IMR-90 (cell line): ENCODE data around the gene TFDP2. TPM values are rescaled to one million over a fixed set of nuclear protein-coding genes. Genes with fewer than 3 reads are reported as not detected.

Experiments
- ATAC-seq: fragments of 200-7000 bp; cut with Tn5 transposase; 2 replicates; pipeline ENCODE4 v1.9.1; 2020; ENCODE audit warnings: low read depth, mild to moderate bottlenecking, moderate library complexity
- BruUV-seq: library from RNA; stranded (reverse); fragments of 400-500 nt; replicated peaks from 2 replicates; lab custom pipeline; 2021; lab: Mats Ljungman, UMichigan
- CTCF ChIA-PET: fragments of 300-600 bp; formaldehyde crosslinking; extraction: SDS; loops from one replicate; lab custom pipeline; 2021; ENCODE audit warnings: antibody characterized with exemption; lab: Yijun Ruan, JAX
- POLR2A ChIA-PET: fragments of 300-600 bp; sonication (Branson Sonifier 250); formaldehyde crosslinking; loops from one replicate; lab custom pipeline; 2022; ENCODE audit warnings: antibody characterized with exemption; ENCODE audit not compliant: unreplicated experiment; lab: Charles Lee
- DNase-seq: peaks from one replicate; pipeline ENCODE4 v3.0.0; 2013
- H2AFZ ChIP-seq: replicated peaks from 2 replicates; pipeline ENCODE3; 2013; ENCODE audit warnings: low read length, mild to moderate bottlenecking; ENCODE audit not compliant: poor library complexity
- H2AK5ac ChIP-seq: 2 replicates; pipeline ENCODE4 v1.6.1; 2013; ENCODE audit warnings: low read depth, low read length, inconsistent platforms
- H2AK9ac ChIP-seq: replicated peaks from 2 replicates; pipeline ENCODE3; 2013; ENCODE audit warnings: mild to moderate bottlenecking, low read depth, low read length, moderate library complexity; ENCODE audit not compliant: poor library complexity
- H2BK120ac ChIP-seq: 2 replicates; pipeline ENCODE4 v1.6.1; 2013; ENCODE audit warnings: low read depth, low read length, inconsistent platforms
- H2BK15ac ChIP-seq: 3 replicates; pipeline ENCODE4 v1.6.1; 2013; ENCODE audit warnings: low read depth, low read length, inconsistent platforms
- H2BK20ac ChIP-seq: 2 replicates; pipeline ENCODE4 v1.6.1; 2013; ENCODE audit warnings: low read depth, mild to moderate bottlenecking, inconsistent platforms, low read length, moderate library complexity
- H2BK5ac ChIP-seq: 2 replicates; pipeline ENCODE4 v1.6.1; 2013; ENCODE audit warnings: mild to moderate bottlenecking, low read depth, low read length, inconsistent platforms; ENCODE audit not compliant: poor library complexity, severe bottlenecking
- H3K14ac ChIP-seq: replicated peaks from 2 replicates; pipeline ENCODE4 v1.6.1; 2013; ENCODE audit warnings: low read depth, low read length, inconsistent platforms
- H3K18ac ChIP-seq: 2 replicates; pipeline ENCODE4 v1.6.1; 2013; ENCODE audit warnings: low read depth, low read length, control low read depth
- H3K23ac ChIP-seq: 2 replicates; pipeline ENCODE4 v1.6.1; 2013; ENCODE audit warnings: low read depth, low read length, inconsistent platforms
- H3K27ac ChIP-seq: 2 replicates; pipeline ENCODE4 v1.5.1; 2013; ENCODE audit warnings: mild to moderate bottlenecking, control low read depth, low read length; ENCODE audit not compliant: insufficient read depth
- H3K27me3 ChIP-seq: 2 replicates; pipeline ENCODE4 v1.6.1; 2013; ENCODE audit warnings: low read length; ENCODE audit not compliant: control insufficient read depth, insufficient read depth
- H3K36me3 ChIP-seq: 2 replicates; pipeline ENCODE4 v1.6.1; 2013; ENCODE audit warnings: low read length, mixed read lengths; ENCODE audit not compliant: control insufficient read depth, insufficient read depth
- H3K4ac ChIP-seq: 2 replicates; pipeline ENCODE4 v1.6.1; 2013; ENCODE audit warnings: low read depth, low read length, inconsistent platforms
- H3K4me1 ChIP-seq: 2 replicates; pipeline ENCODE4 v1.6.1; 2013; ENCODE audit warnings: low read length, mixed read lengths; ENCODE audit not compliant: control insufficient read depth, insufficient read depth
- H3K4me2 ChIP-seq: 2 replicates; pipeline ENCODE4 v1.6.1; 2013; ENCODE audit warnings: low read depth, mild to moderate bottlenecking, control low read depth, low read length, moderate library complexity
- H3K4me3 ChIP-seq: 2 replicates; pipeline ENCODE4 v1.5.1; 2013; ENCODE audit warnings: low read depth, mild to moderate bottlenecking, control low read depth, low read length, moderate library complexity; ENCODE audit not compliant: insufficient read depth
- H3K56ac ChIP-seq: 2 replicates; pipeline ENCODE4 v1.6.1; 2013; ENCODE audit warnings: low read length, inconsistent platforms; ENCODE audit not compliant: insufficient read depth; ENCODE audit errors: extremely low read depth
- H3K79me1 ChIP-seq, 2 experiments: 2 replicates each; pipeline ENCODE4 v1.6.1; 2013; ENCODE audit warnings: low read length in 2 of 2, inconsistent platforms in 1 of 2, low read depth in 1 of 2
- H3K9ac ChIP-seq: 2 replicates; pipeline ENCODE4 v1.6.1; 2013; ENCODE audit warnings: low read depth, low read length, control low read depth
- H3K9me1 ChIP-seq: 2 replicates; pipeline ENCODE4 v1.6.1; 2013; ENCODE audit warnings: low read length, inconsistent platforms; ENCODE audit not compliant: insufficient read depth
- H3K9me3 ChIP-seq: 2 replicates; pipeline ENCODE4 v1.6.1; 2013; ENCODE audit warnings: low read length; ENCODE audit not compliant: control insufficient read depth, insufficient read depth
- H4K20me1 ChIP-seq: 2 replicates; pipeline ENCODE4 v1.6.1; 2013; ENCODE audit warnings: low read length, inconsistent platforms; ENCODE audit not compliant: insufficient read depth
- H4K5ac ChIP-seq: 2 replicates; pipeline ENCODE4 v1.6.1; 2013; ENCODE audit warnings: mild to moderate bottlenecking, low read depth, low read length, control low read depth
- H4K8ac ChIP-seq, 2 experiments: 2 replicates each; pipeline ENCODE4 v1.6.1; 2013; ENCODE audit warnings: low read depth in 2 of 2, low read length in 2 of 2, control low read depth in 1 of 2, inconsistent platforms in 1 of 2
- H4K91ac ChIP-seq: 2 replicates; pipeline ENCODE4 v1.6.1; 2013; ENCODE audit warnings: low read depth, low read length, inconsistent platforms; ENCODE audit not compliant: insufficient read depth
- BHLHE40 ChIP-seq: fragments of 150-350 bp; IDR thresholded peaks from 2 replicates; pipeline ENCODE4 v1.6.1; 2016; ENCODE audit warnings: mild to moderate bottlenecking, low read depth, low read length
- CEBPB ChIP-seq: IDR thresholded peaks from 2 replicates; pipeline ENCODE4 v1.6.1; 2012; ENCODE audit warnings: low read depth, low read length, improper control_type of control experiment
- CHD1 ChIP-seq: IDR thresholded peaks from 2 replicates; pipeline ENCODE4 v1.6.1; 2012; ENCODE audit warnings: low read depth, low read length, improper control_type of control experiment
- ELK1 ChIP-seq: fragments of 150-350 bp; IDR thresholded peaks from 2 replicates; pipeline ENCODE4 v1.6.1; 2016; ENCODE audit warnings: low read depth, mild to moderate bottlenecking, low read length, moderate library complexity, borderline replicate concordance
- FOS ChIP-seq: fragments of 150-350 bp; IDR thresholded peaks from 2 replicates; pipeline ENCODE4 v1.6.1; 2016; ENCODE audit warnings: low read depth, low read length
- MAFK ChIP-seq: IDR thresholded peaks from 2 replicates; pipeline ENCODE4 v1.6.1; 2012; ENCODE audit warnings: low read depth, low read length, improper control_type of control experiment
- MXI1 ChIP-seq: IDR thresholded peaks from 2 replicates; pipeline ENCODE4 v1.6.1; 2012; ENCODE audit warnings: low read depth, mild to moderate bottlenecking, low read length, moderate library complexity, borderline replicate concordance
- NFE2L2 ChIP-seq: fragments of 150-350 bp; IDR thresholded peaks from 2 replicates; pipeline ENCODE4 v1.6.1; 2016; ENCODE audit warnings: low read depth, mild to moderate bottlenecking, low read length
- POLR2A ChIP-seq: IDR thresholded peaks from 2 replicates; pipeline ENCODE4 v1.6.1; 2012; ENCODE audit warnings: mild to moderate bottlenecking, low read depth, low read length
- RAD21 ChIP-seq: IDR thresholded peaks from 2 replicates; pipeline ENCODE4 v1.6.1; 2012; ENCODE audit warnings: low read length, improper control_type of control experiment
- RFX5 ChIP-seq: IDR thresholded peaks from 2 replicates; pipeline ENCODE4 v1.8.0; 2012; ENCODE audit warnings: low read depth, mild to moderate bottlenecking, low read length, moderate library complexity
- SMC3 ChIP-seq: fragments of 150-350 bp; IDR thresholded peaks from 2 replicates; pipeline ENCODE4 v1.6.1; 2016; ENCODE audit warnings: low read depth, mild to moderate bottlenecking, antibody characterized with exemption, low read length, moderate library complexity
- WGBS, 2 experiments: methylation state at CpG; one replicate each; pipeline versions ENCODE4 v1.1.5 to v1.1.7; 2013; ENCODE audit warnings: missing lambda C conversion rate in 2 of 2; ENCODE audit not compliant: insufficient read length in 1 of 2; ENCODE audit errors: extremely low coverage in 2 of 2; 5-methylcytosine and 5-hydroxymethylcytosine counted together
- dilution Hi-C: fragments of 300-500 bp; cut with HindIII; formaldehyde crosslinking; loops from one replicate; pipeline ENCODE4 v1.14.3; 2018; ENCODE audit warnings: low sequenced_read_pairs; ENCODE audit not compliant: unreplicated experiment
- in situ Hi-C: fragments of 300-500 bp; cut with MboI; formaldehyde crosslinking; loops from 3 replicates; pipeline ENCODE4 v1.14.3; 2019; ENCODE audit warnings: low sequenced_read_pairs, inconsistent platforms, mixed read lengths
- intact Hi-C: fragments of 100-400 bp; cut with micrococcal nuclease; formaldehyde crosslinking; loops from 2 replicates; pipeline ENCODE4 v1.10.0; 2022
- polyA plus RNA-seq, 3 experiments: library from polyadenylated mRNA; depleted of rRNA; stranded (reverse); fragments of >200 nt; gene quantifications; 2 replicates each; pipeline ENCODE4 v1.2.3, GENCODE V29; 2012; ENCODE audit warnings: low replicate concordance in 1 of 3
- total RNA-seq: library from RNA; depleted of rRNA; stranded (reverse); fragments of >200 nt; gene quantifications from 2 replicates; pipeline ENCODE4 v1.2.3, GENCODE V29; 2012
- TF ChIP-seq, protein P1 (sequence below): conservative IDR thresholded peaks from 2 replicates; pipeline ENCODE4 v1.5.1; 2012; ENCODE audit warnings: mild to moderate bottlenecking, low read depth, low read length, improper control_type of control experiment

The TFDP2 gene
- total and polyA plus RNA-seq, 2 of the 4 experiments (the other 2 are of a cell fraction): 10.7 to 23.7 TPM

GRCh38 chr3:142180761-142181362 lies 31.5 kb upstream of the TFDP2 start:
- Histone ChIP-seq H4K8ac (no peak overlapping the region), H3K9ac (no peak overlapping the region), H3K4ac (no peak overlapping the region), H3K9me1 (peaks cover 2% of the 10 kb centered on the region; the same call in 1 of the 2 replicates), H4K20me1 (no peaks in the 10 kb centered on the region), H3K79me1 (no peaks in the 10 kb centered on the region), H2BK120ac (no peak overlapping the region), H3K27me3 (no peaks in the 10 kb centered on the region), H4K5ac (no peak overlapping the region), H3K23ac (no peak overlapping the region), H3K36me3 (peaks cover 16% of the 10 kb centered on the region), H3K4me2 (no peak overlapping the region), H2AK5ac (no peak overlapping the region), H3K56ac (no peak overlapping the region), H2BK20ac (no peak overlapping the region), H3K4me1 (no peaks in the 10 kb centered on the region), H3K27ac (no peak overlapping the region), H2BK5ac (no peak overlapping the region), H3K4me3 (no peak overlapping the region), H3K14ac (no peak overlapping the region), H2AFZ (no peak overlapping the region), H3K9me3 (no peaks in the 10 kb centered on the region), H3K18ac (no peak overlapping the region), H2BK15ac (no peak overlapping the region), H4K91ac (no peak overlapping the region), H2AK9ac (no peak overlapping the region)
- POLR2A ChIA-PET: no interaction called here
- dilution Hi-C loops: no loop called here
- WGBS, 2 experiments: 100% methylated on average over 1 of the region's 6 CpGs
- BruUV-seq: no TSS peak
- CTCF ChIA-PET: interaction anchor here (0.6 to 1.2 kb wide), 4 partner anchors 33 to 106 kb away, joined by 3 to 5 read pairs (median 4); no protein-coding TSS in a partner anchor
- DNase-seq (peak; percentile 34), ATAC-seq (peak; percentile 75)
- TF ChIP-seq NFE2L2 (no peak), BHLHE40 (no peak), RAD21 (peak; percentile 61), ELK1 (no peak), CEBPB (no peak), CHD1 (no peak), FOS (no peak), RFX5 (no peak), SMC3 (peak; percentile 70), POLR2A (no peak), MAFK (no peak), MXI1 (no peak)
- TF ChIP-seq, protein P1, sequence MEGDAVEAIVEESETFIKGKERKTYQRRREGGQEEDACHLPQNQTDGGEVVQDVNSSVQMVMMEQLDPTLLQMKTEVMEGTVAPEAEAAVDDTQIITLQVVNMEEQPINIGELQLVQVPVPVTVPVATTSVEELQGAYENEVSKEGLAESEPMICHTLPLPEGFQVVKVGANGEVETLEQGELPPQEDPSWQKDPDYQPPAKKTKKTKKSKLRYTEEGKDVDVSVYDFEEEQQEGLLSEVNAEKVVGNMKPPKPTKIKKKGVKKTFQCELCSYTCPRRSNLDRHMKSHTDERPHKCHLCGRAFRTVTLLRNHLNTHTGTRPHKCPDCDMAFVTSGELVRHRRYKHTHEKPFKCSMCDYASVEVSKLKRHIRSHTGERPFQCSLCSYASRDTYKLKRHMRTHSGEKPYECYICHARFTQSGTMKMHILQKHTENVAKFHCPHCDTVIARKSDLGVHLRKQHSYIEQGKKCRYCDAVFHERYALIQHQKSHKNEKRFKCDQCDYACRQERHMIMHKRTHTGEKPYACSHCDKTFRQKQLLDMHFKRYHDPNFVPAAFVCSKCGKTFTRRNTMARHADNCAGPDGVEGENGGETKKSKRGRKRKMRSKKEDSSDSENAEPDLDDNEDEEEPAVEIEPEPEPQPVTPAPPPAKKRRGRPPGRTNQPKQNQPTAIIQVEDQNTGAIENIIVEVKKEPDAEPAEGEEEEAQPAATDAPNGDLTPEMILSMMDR: peak; percentile 54
- in situ Hi-C loops: no loop called here
- intact Hi-C loops: loop anchor here (1.0 kb wide), 1 partner anchor 99 kb away; no protein-coding TSS in a partner anchor
